ENCODE measurements around the gene TAS2R1.
A peak's percentile ranks its signal among the peaks of the same experiment; 100 is the strongest.

The TAS2R1 gene

GRCh38 chr5:9630251-9630650, at the start of gene TAS2R1:
TSS of gene TAS2R1 (minus strand) at chr5:9630351. CDS start at chr5:9630032, 319 bp downstream.
- no peak for DNase-seq (ENCODE audit: low read depth)

GRCh38 chr5:9670371-9670770, 40.2 kb upstream of the TAS2R1 start:
- no peak for DNase-seq (ENCODE audit: low read depth)

GRCh38 chr5:9667906-9668305, 37.8 kb upstream of the TAS2R1 start:
- DNase-seq (ENCODE audit: low read depth) = no peak

- no peak for DNase-seq (ENCODE audit: low read depth)
Measured at GRCh38 chr5:9663891-9664290, 33.7 kb upstream of the TAS2R1 start.

GRCh38 chr5:9661316-9662015, 31.3 kb upstream of the TAS2R1 start:
- no peak for DNase-seq (ENCODE audit: low read depth)

GRCh38 chr5:9658706-9659105, 28.6 kb upstream of the TAS2R1 start:
- DNase-seq (ENCODE audit: low read depth) = no peak

GRCh38 chr5:9657819-9658218, 27.7 kb upstream of the TAS2R1 start:
- DNase-seq (ENCODE audit: low read depth) = no peak

GRCh38 chr5:9655641-9656040, 25.5 kb upstream of the TAS2R1 start:
- DNase-seq (ENCODE audit: low read depth) = no peak

GRCh38 chr5:9654886-9655285, 24.7 kb upstream of the TAS2R1 start:
- no peak for DNase-seq (ENCODE audit: low read depth)

- DNase-seq (ENCODE audit: low read depth) = peak; percentile 45
Measured at GRCh38 chr5:9653811-9654210, 23.7 kb upstream of the TAS2R1 start.

GRCh38 chr5:9653061-9653460, 22.9 kb upstream of the TAS2R1 start:
- DNase-seq (ENCODE audit: low read depth) = no peak

- DNase-seq (ENCODE audit: low read depth) = no peak
Measured at GRCh38 chr5:9652295-9652694, 22.1 kb upstream of the TAS2R1 start.

GRCh38 chr5:9646843-9647242, 16.7 kb upstream of the TAS2R1 start:
- no peak for DNase-seq (ENCODE audit: low read depth)

GRCh38 chr5:9644630-9645029, 14.5 kb upstream of the TAS2R1 start:
- no peak for DNase-seq (ENCODE audit: low read depth)

GRCh38 chr5:9642621-9643020, 12.5 kb upstream of the TAS2R1 start:
- DNase-seq (ENCODE audit: low read depth) = no peak

- DNase-seq (ENCODE audit: low read depth) = no peak
Measured at GRCh38 chr5:9641806-9642355, 11.7 kb upstream of the TAS2R1 start.

- DNase-seq (ENCODE audit: low read depth) = no peak
Measured at GRCh38 chr5:9632495-9632894, 2.3 kb upstream of the TAS2R1 start.

GRCh38 chr5:9627541-9627940, 2.6 kb downstream of the TAS2R1 start:
- no peak for DNase-seq (ENCODE audit: low read depth)

- DNase-seq (ENCODE audit: low read depth) = no peak
Measured at GRCh38 chr5:9626955-9627354, 3.2 kb downstream of the TAS2R1 start.

- no peak for DNase-seq (ENCODE audit: low read depth)
Measured at GRCh38 chr5:9625731-9626130, 4.4 kb downstream of the TAS2R1 start.

- DNase-seq (ENCODE audit: low read depth) = no peak
Measured at GRCh38 chr5:9625286-9625685, 4.9 kb downstream of the TAS2R1 start.

- no peak for DNase-seq (ENCODE audit: low read depth)
Measured at GRCh38 chr5:9624196-9624947, 5.8 kb downstream of the TAS2R1 start.

GRCh38 chr5:9623661-9624060, 6.5 kb downstream of the TAS2R1 start:
- DNase-seq (ENCODE audit: low read depth) = no peak

All from fibroblast of the conjunctiva (primary cell).